HG03520 (cell line): ENCODE data around the gene TMEFF2.

Source experiments
- ATAC-seq: cut with Tn5 transposase; IDR thresholded peaks from one replicate; pipeline ENCODE4 v1.9.1; 2021; ENCODE audit warnings: mild to moderate bottlenecking, moderate library complexity; ENCODE audit not compliant: unreplicated experiment

Gene TMEFF2

DNA sequence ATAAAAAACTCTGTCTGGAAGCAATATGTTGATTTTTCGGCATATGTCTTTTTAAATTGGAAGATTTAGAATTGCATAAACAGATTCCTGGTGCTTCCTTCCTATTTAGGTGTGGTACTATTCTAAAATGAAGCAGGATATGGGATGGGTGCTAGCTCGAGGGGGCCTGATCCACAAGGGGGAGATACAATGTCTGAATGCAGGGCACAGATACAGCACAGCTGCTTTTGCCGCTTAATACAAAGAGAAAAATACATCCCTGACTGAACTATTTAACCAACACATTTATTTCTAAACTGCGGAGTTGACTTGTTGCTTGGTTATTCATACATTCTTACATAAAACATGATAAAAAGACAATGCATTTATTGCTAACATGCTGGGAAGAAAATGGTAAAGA lies 169.1 kb downstream of the TMEFF2 start:
- no peak for ATAC-seq

- ATAC-seq, result no peak
These were observed 171.7 kb downstream of the TMEFF2 start for GRCh38 chr2:192023006-192023405.

GRCh38 chr2:192017844-192018243 lies 176.9 kb downstream of the TMEFF2 start:
- ATAC-seq, result no peak

- ATAC-seq, result no peak
These were observed 178.5 kb downstream of the TMEFF2 start for GRCh38 chr2:192016265-192016664.

DNA sequence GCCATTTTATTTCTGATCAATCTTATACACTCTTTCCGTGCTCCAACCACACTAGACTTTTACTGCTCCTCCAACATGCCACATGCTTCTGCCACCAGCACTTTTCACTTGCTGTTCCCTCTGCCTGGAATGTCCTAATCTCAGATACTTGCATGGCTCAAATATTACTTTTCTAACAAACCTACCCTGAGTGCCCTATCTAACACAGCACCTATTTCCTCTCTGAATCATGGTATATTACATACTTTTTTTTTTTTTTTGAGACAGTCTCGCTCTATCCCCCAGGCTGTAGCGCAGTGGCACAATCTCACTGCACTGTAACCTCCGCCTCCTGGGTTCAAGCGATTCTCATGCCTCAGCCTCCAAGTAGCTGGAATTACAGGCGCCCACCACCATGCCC lies 181.5 kb downstream of the TMEFF2 start:
- ATAC-seq, result no peak

DNA sequence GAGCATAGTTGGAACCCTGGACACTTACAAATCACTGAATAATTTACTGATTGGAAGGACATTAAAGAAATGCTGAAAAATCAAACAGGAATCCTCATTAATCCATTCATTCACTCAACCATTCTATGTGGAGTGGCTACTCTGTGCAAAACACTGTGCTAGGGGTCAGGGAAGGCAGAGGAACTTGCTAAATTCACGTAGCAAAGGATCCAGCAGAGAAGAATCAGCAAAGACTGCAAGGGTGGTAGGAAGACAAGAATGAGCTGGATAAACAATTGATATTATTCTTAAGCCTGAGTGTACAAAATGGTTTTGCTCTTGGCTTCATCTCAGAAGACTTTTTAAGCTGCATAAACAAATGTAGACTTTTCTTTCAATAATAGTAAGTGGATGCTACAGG lies 183.5 kb downstream of the TMEFF2 start:
- ATAC-seq, result no peak

DNA sequence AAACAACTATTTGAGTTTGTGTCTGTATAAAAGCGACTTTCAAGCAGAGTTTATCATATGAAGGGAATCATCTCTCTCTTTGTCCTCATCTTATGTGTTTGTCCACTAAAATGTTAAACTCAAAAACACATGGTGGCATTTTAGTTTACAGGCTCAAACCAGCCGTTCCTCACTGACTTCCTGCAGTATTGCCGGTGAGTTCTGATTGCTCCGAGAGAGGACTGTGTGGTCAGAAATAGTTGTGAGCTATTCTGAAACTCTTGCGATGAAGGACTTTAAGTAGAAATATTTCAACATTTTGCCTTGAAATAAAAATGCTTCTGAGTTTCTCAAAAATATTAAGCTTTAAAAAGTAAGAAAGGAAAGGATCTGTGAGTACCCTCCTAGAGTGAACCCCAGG lies 184.7 kb downstream of the TMEFF2 start:
- no peak for ATAC-seq

GRCh38 chr2:192007581-192008228 lies 187.0 kb downstream of the TMEFF2 start:
- no peak for ATAC-seq

GRCh38 chr2:192005211-192005610 lies 189.5 kb downstream of the TMEFF2 start:
- no peak for ATAC-seq

- peak; percentile 76 for ATAC-seq
These were observed 190.4 kb downstream of the TMEFF2 start for GRCh38 chr2:192004188-192004963.

DNA sequence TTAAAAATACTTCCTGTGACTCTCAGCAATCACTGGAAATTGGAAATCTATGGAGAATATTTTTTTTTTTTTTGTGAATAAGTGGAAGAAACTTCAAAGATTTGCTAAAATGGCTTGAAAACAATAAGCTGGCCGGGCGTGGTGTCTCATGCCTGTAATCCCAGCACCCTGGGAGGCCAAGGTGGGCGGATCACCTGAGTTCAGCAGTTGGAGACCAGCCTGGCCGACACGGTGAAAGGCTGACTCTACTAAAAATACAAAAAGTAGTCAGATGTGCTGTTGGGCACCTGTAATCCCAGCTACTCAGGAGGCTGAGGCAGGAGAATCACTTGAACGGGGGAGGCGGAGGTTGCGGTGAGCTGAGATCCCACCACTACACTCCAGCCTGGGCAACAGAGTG lies 192.3 kb downstream of the TMEFF2 start:
- no peak for ATAC-seq

- no peak for ATAC-seq
These were observed 194.3 kb downstream of the TMEFF2 start for GRCh38 chr2:192000196-192000980.

- ATAC-seq, result no peak
These were observed 195.5 kb downstream of the TMEFF2 start for GRCh38 chr2:191999101-191999841.

GRCh38 chr2:191995285-191995684 lies 199.4 kb downstream of the TMEFF2 start:
- no peak for ATAC-seq

- ATAC-seq, result no peak
These were observed 200.0 kb downstream of the TMEFF2 start for GRCh38 chr2:191994749-191995148.

DNA sequence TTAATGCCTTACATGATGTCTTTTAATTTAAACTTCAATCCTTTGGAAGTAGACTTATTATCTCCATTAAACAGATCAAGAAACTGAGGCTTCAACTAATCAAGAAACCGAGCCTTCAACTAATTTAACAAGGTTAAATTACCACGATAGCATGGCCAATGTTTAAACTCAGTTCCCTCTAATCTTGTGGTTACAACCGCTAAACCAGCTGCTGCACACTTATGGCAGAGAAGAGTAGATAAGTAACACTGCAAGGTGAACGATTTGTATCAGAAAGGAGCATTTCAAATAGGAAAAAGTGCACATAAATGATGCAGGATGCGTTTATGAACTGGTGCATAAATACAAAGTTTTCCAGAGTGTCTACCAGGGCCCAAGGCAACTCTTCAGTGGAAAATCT lies 203.3 kb downstream of the TMEFF2 start:
- no peak for ATAC-seq

DNA sequence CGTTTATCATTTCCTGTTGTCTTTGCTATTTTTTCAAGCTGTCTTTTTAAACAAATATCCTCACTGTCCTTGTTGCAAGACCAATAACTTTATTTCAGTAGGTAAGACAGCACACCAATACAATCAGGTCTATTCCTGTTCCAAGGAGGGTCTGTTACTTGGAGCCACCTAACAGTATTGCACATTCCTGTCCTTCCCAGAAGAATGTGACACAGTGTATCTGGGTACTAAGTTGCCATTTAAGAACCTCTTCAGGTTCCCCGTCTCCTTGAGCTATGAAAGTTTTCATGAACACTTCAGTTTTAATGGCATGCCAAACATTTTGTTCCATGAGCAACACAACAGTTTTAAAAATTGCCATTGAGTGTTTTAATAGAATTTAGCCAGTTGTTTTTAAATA lies 209.0 kb downstream of the TMEFF2 start:
- ATAC-seq, result no peak

- ATAC-seq, result no peak
These were observed 211.1 kb downstream of the TMEFF2 start for GRCh38 chr2:191983591-191983990.

- ATAC-seq, result no peak
These were observed 211.5 kb downstream of the TMEFF2 start for GRCh38 chr2:191983186-191983585.

GRCh38 chr2:191981706-191982105 lies 213.0 kb downstream of the TMEFF2 start:
- ATAC-seq, result no peak

DNA sequence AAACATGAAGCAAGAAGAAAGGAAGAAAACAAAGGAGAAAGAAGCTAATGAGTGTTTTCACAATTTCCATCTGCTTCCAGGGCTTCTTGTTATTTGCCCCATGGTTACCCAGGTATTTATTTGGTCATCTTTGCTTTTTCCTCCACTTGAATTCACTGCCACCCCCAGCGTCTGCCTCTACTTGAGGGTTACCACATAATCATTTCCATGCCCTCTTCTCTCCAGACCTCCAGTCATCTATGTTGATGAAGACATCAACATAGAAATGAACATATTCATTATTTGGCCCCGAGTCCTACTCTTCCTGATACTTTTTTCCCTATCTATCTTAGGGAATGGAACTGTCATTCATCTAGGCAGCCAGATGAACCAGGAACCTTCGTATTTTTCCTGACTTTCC lies 214.2 kb downstream of the TMEFF2 start:
- ATAC-seq, result no peak
